HTR-8/SVneo (cell line): ENCODE data around the gene RHBG.

Experiments used
- DNase-seq: peaks from one replicate; pipeline ENCODE4 v3.0.0; 2011; ENCODE audit warnings: low spot score, mixed read lengths; ENCODE audit not compliant: insufficient read length
- FAIRE-seq: peaks from 2 replicates; lab custom pipeline; 2011; peaks lifted over from hg19 to GRCh38; lab: Jason Lieb, UNC

RHBG gene

DNA sequence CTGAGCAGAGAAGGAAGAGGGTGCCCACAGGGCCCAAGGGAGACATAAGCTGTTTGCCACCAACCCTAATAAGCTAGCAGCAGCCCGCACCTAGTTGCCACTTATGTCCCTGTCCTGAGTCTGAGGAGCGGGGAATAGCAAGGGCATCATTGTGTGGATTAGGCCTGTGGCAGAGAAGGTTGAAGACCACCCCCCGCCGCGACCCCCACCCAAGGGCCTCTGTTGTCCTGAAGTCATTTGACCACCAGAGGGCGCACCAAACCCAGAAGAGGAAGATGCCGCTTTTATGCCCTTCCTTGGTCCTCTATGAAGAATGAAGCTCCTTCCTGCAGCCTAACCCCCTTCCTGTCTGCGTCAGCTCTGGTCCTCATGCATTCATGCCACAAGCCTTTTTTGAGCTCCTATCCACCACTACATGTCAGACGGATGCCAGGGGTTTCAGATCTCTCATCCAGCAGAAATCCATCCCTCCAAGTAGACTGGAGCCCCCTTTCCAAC is 16.6 kb downstream of the RHBG start:
- DNase-seq (peak; percentile 69), FAIRE-seq (no peak)

DNA sequence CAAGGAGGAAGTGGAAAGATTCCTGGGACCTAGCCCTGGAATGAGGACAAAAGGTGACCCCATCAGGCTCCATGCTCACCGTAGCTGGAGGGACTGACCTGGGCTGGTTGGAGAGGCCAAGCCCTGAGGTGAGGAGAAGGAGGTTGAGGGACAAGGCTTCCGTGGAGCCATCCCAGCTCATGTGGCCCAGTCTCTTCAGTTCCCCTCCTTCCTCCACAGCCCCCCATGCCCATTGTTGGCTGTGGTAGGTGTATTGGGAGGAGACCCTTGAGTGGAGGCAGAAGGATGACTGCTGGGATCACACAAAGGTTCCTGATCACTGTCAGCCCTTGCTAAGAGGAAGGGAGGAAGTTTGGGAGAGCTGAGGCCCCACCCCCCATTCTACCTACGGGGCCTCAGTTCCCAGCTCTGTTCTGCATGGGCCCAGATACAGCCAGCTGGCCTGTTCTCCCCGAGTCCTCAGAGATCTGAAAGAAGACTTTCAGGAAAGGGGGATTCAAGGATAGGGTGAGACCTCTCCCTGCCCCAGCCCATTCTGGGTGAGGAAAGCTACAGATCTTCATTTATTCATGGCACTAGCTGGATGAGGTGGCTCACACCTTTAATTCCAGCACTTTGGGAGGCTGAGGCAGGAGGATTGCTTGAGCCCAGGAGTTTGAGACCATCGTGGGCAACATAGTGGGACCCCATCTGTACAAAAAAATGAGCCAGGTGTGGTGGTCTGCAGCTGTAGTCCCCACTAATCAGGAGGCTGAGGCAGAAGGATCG is 17.3 kb downstream of the RHBG start:
- no peak for DNase-seq
- no peak for FAIRE-seq

DNA sequence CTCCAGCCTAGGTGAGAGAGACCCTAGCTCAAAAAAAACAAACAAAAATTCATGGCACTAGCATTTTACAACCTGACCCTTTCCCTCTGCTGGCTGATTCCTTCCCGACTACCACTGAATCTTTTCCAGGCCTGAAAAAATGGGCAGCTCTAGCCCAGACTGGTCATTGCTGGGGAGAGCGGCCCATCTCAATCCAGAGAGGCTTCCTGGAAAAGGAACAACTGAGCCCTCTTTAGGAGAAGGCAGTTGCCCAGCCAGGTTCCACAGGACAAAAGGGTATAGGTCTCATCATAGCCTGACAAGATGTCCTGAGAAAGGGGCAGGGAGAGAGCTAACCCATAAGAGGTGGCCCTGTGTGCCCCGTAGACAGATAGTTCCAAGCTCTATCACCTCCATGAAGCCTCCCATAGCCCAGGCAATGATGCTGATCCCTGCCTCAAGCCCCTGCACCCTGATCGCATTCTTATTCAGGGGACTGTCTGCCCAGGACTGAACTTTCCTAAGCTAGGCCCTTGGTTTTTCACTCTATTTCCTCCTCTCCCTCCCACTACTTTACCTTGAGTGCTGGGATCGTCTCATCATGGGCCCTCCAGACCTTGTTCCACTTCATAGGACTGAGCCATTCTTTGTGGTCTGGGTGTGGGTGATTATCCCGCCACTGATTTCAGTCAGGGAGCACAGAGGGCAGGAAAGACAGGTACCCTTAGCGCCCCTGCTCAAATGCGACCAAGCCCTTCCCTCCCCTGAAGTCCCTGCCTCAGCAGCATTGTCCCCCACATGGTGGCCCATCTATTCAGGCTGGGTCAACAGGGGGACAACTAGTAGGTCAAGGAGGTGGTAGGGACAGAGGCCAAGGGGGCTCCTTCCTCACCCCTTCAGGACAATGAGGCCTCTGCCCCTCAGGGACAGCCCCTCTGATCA is 18.2 kb downstream of the RHBG start:
- DNase-seq (no peak), FAIRE-seq (no peak)

DNA sequence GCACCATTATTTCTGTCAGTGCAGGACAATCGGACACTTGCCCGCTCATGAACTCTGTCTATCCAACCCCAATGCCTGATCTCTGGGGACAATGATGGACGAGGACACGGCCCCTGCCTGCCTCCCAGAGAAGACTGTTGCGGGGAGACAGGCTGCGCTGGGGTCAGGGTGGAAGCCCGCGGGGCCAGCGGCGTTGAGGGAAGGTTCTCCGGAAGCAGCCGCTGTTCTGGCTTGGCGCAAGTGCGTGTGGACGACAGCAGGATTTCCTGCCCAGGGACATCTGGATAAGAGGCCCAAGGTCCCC is 18.8 kb downstream of the RHBG start:
- FAIRE-seq: no peak
- DNase-seq: no peak

DNA sequence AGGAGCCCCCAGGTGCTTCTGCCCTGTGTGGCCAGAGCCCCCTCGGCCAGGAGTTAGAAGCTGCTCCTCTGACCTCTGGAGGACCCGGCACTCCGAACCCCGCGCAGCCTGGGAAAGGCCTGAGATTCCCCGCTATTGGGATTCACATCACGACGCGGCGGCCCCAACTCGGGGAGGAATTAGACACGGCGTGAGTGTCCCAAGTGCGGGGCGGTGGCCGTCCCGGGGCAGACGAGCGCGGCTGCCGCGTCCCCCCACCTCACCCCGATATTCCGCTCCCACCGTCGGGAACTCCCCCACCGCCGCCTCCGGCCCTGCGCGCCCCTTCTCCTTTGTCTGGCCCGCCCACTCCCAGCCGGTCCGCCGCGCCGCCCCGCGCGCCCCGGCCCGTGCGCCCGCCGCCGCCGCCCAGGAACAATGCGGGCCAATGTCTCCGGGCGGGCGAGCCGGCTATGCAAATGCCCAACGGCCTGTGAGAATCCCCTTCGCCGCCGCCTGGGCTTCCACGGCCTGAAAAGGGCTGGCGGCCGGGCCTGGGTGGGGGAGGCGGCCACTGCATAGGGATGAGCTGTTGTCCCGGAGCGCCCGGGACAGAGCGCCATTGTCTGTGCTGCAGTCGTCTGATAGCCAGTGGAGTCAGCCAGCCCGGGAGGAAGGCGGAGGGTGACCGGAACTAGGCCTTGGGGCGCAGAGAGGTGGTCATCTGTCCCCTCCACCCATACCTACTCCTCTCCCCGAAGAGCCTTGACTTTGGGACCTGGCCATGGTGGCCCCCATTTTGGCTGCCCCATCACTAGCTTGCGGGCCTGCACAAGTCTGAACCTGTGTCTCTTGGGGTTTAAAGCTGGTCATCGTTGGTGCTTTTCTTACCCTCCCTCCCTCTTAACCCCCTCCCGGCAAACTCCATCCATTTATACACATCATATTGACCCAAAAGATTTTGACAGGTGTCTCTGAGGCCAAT is 19.4 kb downstream of the RHBG start:
- FAIRE-seq (no peak), DNase-seq (no peak)

DNA sequence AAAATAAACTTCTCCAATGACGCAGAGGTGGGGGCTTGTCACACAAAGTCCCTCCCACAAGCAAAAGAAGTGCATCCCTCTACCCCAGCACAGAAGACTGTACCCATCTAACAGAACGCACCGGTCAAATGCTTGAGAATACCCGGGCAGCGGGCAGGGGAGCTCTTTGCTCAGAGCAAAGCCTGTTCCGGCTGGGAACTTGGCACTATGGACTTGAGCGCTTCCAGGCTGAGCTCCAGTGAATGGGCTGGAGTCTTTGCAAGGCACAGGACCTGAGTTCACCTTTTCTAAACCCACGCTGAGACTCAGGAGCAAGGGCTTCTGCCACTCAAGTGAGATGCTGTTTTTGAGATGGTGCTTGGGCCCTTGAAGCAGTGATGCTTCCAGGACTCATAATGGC is 20.3 kb downstream of the RHBG start:
- FAIRE-seq: no peak
- DNase-seq: no peak

DNA sequence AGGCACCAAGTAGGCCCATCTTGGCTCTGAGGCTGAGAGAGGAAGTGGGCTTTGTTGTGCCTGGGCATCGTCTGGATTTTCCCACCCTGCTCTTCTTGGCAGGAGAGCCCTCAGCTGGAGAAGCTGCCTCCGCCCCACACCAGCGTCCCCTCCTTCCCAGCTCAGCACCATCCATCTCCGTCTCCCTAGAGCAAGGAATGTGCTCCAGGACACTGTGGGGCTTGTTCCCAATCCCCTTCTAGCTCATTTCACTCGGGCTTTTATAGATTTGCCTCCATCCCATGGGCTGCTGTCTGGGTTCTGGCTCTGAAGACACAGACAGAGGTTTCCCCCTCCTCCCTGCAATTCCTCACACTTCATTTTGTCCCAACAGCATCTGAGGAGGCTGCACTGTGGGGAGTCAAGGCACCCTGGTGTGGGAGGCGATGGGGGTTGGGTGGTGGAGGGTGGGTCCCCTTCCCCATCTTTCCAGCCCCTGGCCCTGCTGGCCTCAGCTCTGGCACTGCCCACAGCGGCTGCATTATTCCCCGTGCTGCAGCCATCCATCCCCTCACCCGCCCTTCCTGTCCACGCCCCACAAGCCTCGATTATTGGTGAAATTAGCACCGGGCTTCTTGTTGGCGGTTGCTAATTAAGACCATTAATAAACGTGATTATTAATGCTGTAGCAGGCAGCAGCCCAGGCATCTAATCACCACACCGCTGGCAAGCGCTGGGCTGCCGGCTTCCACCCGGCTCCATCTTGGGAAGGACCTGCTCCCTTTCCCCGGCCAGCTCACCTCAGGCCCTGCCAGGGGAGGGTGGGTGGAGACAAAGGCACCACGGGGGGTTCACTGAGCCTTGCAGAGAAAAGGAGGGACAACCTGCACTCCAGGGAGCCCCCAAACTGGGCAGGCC is 21.7 kb downstream of the RHBG start:
- DNase-seq (no peak), FAIRE-seq (no peak)

DNA sequence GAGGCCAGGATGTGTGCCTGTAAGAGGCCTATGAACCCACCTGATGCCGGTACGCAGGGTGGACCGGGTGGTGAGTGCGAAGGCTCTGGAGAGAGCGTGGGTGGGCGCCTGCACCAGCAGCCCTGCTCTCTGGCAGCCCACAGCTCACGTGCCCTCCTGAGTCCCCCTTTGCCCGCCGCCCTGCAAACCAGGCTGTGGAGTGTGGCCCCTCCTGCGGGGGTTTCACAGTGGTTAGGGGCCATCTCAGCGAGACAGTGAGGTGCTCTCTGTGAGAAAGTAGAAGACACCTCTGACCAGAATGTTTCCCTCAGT is 22.3 kb downstream of the RHBG start:
- FAIRE-seq: no peak
- DNase-seq: no peak

DNA sequence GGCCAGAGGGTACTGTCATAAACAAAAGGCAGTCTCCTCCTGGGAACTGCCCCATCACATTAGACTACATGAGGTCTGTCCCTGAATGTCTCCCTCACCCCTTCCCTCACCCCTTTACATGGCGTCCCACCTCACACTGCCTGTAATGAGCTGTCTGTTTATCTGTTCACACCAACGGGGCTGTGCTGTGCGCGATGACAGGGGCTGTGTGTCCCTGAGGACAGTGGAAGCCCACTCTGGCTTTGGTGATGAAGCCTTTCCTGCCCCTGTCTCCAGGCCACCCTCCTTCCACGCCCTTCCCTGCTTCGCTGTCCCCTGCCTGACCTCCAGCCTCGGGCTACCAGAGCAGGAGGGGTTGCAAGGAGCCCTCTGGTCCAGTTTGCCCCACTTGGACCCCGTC is 22.7 kb downstream of the RHBG start:
- FAIRE-seq: no peak
- DNase-seq: no peak

DNA sequence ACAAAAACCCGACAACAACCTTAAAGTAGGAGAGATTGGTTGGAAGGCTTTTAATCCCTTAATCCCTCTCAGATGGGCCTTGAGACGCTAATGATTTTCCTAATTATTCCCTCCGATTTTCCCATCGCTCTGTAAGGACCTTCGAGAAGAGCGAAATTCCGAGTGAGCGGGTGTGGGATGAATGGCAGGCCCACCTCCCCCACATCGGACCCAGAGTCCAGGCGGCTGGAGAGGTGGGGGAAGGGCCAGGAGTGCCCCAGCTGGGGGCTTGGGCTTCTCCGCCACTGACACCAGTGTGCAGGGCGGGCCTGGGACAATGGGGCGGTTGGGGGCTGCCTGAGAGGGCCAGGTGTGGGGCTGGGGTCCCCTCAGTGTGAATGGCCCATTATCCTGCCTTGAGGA is 23.4 kb downstream of the RHBG start:
- FAIRE-seq (no peak), DNase-seq (no peak)

DNA sequence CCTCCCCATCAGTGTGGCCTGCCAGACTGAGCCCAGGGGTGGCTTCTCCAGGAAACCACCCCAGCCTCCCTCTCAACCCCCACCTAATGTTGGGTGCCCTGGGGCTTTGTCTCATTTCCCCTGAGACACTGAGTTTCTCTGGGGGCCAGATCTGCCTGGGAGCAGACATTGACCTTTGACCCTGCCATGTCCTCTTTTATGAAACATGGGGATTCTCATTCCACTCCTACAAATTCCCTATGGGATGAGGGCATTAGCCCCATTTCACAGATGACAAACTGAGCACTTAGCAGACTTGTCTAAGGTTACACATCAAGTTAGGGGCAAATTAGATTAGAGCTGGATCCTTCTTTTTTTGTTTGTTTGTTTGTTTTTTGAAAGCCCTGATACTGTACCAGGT is 24.1 kb downstream of the RHBG start:
- FAIRE-seq: no peak
- no peak for DNase-seq

DNA sequence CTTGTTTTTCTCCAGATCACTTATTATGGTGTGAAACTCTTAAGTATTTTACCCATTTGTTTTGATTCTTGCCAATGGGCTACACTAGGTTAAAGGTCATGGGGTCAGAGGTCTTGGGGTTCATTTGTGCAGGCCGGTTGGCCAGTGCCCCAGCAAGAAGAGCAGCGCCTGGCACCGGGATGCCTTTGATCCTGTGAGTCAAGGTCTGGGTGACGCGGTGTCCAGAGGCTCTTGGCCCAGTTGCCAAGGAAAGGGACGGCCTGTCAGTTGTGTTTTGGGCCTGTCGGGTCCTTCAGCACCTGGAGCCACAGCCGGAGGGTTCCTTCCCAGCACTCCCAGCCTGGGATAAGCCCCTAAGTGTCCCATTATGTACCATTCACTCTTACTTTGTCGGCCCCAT is 25.1 kb downstream of the RHBG start:
- FAIRE-seq (no peak), DNase-seq (no peak)

DNA sequence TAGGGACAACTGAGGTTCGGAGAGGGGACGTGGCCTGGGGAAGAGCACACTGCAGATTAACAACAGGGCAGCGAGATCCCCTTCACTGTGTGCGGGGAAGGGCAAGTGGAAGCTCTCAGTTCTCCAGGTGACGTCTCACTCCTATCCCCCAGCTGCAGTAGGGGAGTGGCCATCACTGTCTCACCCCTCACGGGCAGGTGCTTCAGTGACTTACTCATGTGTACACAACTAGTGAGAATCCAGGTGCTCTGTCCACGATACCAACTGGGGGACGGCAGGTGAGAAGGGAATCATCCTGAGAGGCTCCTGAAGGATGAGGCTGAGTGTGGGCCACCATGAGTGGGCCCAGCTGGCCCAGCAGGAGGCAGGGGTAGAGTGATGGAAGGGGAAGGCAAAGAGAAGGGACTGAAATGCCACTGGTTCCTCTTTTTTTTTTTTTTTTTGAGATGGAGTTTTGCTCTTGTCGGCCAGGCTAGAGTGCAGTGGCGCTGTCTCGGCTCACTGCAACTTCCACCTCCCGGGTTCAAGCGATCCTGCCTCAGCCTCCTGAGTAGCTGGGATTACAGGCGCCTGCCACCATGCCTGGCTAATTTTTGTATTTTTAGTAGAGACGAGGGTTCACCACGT is 25.9 kb downstream of the RHBG start:
- FAIRE-seq: no peak
- DNase-seq: no peak

DNA sequence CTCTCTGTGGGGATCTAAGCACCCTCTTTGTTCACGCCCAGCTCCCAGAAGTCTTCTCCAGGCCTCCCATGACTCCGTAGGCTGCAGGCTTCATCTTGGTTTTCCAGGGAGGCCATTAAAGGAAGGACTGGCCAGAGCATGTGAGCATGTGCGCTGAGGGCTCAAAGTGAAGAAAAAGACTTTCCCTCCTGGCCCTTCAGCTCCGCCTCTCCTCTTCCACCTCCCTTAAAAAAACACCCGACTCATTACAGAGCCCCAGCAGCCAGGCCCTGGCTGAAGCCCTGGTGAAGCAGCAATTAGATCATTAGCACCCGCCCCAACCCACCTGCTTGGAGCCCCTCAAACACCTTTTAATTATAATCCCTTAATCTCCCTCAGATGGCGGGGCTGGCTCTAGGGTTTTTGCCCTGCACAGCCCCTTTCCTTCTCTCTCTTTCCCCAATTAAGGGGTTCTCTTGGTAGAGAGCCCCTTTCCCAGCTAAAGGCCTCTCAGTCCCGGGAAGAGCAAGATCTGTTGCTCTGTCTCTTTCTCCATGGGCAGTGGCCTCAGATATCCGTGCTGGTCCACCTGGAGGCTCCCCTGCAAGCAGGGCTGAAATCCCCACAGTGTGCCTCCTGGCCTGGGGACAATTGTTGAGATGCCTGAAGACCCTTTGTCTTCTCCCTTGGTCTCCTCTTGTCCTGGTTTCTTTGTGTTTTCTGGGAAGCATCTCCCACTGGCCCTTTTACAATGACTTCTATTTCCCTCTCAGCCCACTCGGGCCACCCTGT is 30.5 kb downstream of the RHBG start:
- no peak for FAIRE-seq
- no peak for DNase-seq

DNA sequence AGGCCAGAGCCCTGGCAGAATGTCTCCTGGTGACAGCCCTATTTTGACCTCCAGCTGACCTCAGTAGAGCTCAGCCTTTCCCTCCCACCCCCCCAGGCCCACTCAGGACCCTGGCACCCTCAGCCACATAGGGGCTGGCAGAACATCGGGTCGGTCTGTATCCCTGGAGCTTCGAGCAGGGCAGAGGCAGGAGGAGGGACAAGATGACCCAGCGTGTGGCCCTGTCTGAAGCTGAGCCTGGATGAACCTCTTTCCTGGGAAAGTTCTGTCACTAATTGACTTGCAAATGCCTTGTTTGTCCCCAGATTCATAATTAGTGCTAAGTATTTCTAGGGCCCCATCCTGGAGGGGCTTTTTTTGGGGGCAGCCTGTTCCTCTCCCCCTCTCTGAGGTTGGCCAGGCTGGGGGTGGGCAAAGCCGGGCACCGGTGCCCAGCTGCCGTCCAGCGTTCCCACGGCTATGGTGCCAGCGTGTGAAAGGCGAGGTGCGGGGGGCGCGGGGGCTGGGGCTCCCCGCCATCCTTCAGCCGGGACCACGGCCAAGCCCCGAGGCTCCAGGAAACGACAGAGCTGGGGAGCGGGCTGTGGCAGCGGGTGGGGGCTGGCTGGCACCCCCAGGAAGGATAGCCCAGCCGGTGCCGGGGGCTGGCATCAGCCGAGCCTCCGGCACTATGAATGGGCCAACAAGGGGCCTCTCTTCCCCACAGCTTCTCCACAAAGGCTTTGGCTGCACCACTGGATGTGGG is 31.4 kb downstream of the RHBG start:
- FAIRE-seq (no peak), DNase-seq (no peak)

DNA sequence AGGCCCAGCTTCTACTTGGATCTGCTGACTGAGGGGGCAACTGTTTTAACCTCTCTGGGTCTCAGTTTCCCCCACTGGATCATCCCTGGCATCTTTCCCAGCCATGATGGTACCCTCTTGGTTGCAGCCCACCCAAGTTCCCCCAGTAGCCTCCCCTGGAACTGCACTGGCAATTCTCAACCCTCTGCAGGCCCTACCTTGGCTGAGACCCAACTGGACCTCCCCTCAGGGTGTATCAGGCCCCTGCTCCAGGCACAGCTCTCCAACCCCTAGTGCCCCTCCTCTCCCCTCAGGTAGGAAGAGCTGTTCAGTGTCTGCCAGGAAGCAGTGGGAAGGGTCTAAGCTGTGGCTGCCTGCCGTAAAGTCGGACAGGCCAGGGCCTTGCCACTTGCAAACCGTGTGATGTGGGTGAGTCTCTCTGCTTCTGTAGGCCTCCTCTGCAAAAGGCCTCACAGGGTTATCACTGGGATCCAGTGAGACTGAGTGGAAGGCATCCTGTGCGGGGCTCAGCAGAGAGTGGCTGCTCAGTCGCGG is 32.1 kb downstream of the RHBG start:
- FAIRE-seq: no peak
- DNase-seq: no peak

DNA sequence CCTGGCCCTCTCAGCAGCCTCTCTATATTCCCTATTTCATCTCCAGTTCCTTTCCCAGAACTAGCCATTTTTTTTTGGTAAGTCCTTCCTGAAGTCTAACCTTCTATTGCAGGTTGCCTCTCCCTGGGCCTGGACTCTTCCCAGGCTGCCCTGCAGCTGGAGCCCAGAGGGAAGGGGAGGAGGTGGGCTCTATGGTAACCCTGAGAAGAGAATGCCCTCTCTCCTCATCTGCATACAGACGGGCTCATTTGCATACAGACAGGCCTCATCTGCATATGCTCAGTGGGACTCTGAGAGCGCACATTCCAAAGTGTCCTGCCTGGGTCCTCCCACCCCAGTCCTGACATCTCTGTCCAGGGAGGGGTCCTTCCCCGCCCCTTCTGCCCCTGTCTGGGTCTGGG is 32.7 kb downstream of the RHBG start:
- no peak for DNase-seq
- no peak for FAIRE-seq
